Measurements from ENCODE around the gene C6orf15.

The C6orf15 gene

DNA sequence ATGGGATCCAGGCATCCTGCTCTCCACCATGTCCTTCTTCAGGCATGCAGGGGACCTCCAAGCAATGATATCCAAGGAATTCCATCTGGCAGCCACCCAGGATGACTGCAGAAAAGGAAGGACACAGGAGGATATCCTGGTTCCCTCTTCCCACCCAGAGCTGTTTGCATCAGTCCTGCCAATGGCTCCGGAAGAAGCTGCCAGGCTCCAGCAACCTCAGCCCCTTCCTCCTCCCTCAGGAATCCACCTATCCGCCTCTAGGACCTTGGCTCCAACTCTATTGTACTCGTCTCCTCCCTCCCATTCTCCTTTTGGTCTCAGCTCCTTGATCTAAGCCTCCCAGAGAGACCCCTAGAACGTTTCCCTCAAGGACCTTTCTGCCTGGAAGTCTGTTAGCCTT is 27.2 kb upstream of the C6orf15 start:
- Histone ChIP-seq H3K9me2 (ENCODE audit: low read depth, low read length) (no peaks in the 10 kb centered on the region), H3K27ac (ENCODE audit: low read depth, low read length, poor library complexity, severe bottlenecking) (no peak overlapping the region), H3F3A (ENCODE audit: insufficient read depth, low read length) (no peaks in the 10 kb centered on the region), H3K9me3 (ENCODE audit: low read length) (no peaks in the 10 kb centered on the region), H3K27me3 (ENCODE audit: insufficient read depth, low read length) (0 out of 2 replicates have a peak, but pooled peaks cover 2% of the 10 kb centered on the region), H3K4me3 (ENCODE audit: low read depth, low read length, poor library complexity, severe bottlenecking) (no peak overlapping the region), H3K4me1 (ENCODE audit: insufficient read depth, low read length, severe bottlenecking) (peaks cover 7% of the 10 kb centered on the region), H3K36me3 (ENCODE audit: insufficient read depth, low read length) (peaks cover 19% of the 10 kb centered on the region), H3K4me2 (ENCODE audit: low read length) (no peak overlapping the region), H3K79me2 (ENCODE audit: insufficient read depth, low read length) (no peaks in the 10 kb centered on the region), H4K20me1 (ENCODE audit: insufficient read depth, low read length) (no peaks in the 10 kb centered on the region), H2AFZ (ENCODE audit: low read length) (no peak overlapping the region), H3K9ac (ENCODE audit: low read length) (no peak overlapping the region)
- TF ChIP-seq, protein P1, sequence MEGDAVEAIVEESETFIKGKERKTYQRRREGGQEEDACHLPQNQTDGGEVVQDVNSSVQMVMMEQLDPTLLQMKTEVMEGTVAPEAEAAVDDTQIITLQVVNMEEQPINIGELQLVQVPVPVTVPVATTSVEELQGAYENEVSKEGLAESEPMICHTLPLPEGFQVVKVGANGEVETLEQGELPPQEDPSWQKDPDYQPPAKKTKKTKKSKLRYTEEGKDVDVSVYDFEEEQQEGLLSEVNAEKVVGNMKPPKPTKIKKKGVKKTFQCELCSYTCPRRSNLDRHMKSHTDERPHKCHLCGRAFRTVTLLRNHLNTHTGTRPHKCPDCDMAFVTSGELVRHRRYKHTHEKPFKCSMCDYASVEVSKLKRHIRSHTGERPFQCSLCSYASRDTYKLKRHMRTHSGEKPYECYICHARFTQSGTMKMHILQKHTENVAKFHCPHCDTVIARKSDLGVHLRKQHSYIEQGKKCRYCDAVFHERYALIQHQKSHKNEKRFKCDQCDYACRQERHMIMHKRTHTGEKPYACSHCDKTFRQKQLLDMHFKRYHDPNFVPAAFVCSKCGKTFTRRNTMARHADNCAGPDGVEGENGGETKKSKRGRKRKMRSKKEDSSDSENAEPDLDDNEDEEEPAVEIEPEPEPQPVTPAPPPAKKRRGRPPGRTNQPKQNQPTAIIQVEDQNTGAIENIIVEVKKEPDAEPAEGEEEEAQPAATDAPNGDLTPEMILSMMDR (IDR thresholded peaks at IDR 0.05; ENCODE audit: low read length), result no peak
- TF ChIP-seq EZH2 (IDR thresholded peaks at IDR 0.05; ENCODE audit: borderline replicate concordance, low read length), result no peak

DNA sequence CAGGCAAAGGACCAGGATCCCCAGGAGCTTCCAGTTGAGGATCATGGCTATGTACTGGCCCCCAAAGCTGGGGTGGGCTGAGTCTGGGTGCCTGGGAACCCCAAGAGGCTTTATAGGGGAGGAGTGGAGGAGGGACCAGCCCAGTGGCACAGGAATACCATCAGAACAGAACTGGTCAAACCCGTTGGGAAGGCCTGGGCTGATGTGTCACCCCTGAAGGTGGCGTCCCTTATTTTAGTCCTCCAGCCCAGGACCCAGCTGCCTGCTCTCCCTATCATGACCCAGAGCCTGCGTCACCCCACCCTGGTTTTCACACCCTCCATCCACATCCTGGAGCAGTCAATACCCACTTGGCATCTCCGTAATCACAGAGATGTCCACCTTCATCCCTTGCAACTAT is 26.6 kb upstream of the C6orf15 start, which contains the start of gene PSORS1C2:
Gene PSORS1C2, minus strand, starts transcription at position 85 of the 400 bp plus-strand sequence. Its CDS starts 40 bp downstream, at position 45.
- Histone ChIP-seq H3K4me3 (ENCODE audit: low read depth, low read length, poor library complexity, severe bottlenecking) (peak within 1 kb of the TSS; percentile 42), H3K36me3 (ENCODE audit: insufficient read depth, low read length) (peaks cover 13% of the 10 kb centered on the region), H4K20me1 (ENCODE audit: insufficient read depth, low read length) (no peaks in the 10 kb centered on the region), H3K79me2 (ENCODE audit: insufficient read depth, low read length) (no peaks in the 10 kb centered on the region), H3K27ac (ENCODE audit: low read depth, low read length, poor library complexity, severe bottlenecking) (no peak within 1 kb of the TSS), H3K4me1 (ENCODE audit: insufficient read depth, low read length, severe bottlenecking) (peaks cover 7% of the 10 kb centered on the region), H2AFZ (ENCODE audit: low read length) (no peak within 1 kb of the TSS), H3K27me3 (ENCODE audit: insufficient read depth, low read length) (0 out of 2 replicates have a peak, but pooled peaks cover 3% of the 10 kb centered on the region), H3F3A (ENCODE audit: insufficient read depth, low read length) (no peaks in the 10 kb centered on the region), H3K4me2 (ENCODE audit: low read length) (peak within 1 kb of the TSS; percentile 65), H3K9ac (ENCODE audit: low read length) (peak within 1 kb of the TSS; percentile 11; the same call in 1 of the 2 replicates), H3K9me2 (ENCODE audit: low read depth, low read length) (no peaks in the 10 kb centered on the region), H3K9me3 (ENCODE audit: low read length) (no peaks in the 10 kb centered on the region)
- TF ChIP-seq EZH2 (IDR thresholded peaks at IDR 0.05; ENCODE audit: borderline replicate concordance, low read length), result no peak
- TF ChIP-seq, protein P1 (IDR thresholded peaks at IDR 0.05; ENCODE audit: low read length), result no peak

DNA sequence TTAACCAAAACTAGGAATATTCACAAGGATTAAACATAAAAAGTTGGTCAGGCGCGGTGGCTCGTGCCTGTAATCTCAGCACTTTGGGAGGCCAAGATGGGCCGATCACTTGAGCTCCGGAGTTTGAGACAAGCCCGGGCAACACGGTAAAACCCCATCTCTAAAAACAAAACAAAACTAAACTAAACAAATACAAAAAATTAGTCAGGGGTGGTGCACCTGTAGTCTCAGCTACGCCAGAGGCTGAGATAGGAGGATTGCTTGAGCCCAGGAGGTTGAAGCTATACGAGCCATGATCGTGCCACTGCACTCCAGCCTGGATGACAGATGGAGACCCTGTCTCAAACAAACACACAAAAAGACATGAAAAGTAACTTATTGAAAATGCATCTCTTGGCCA is 23.3 kb upstream of the C6orf15 start:
- Histone ChIP-seq H3K27ac (ENCODE audit: low read depth, low read length, poor library complexity, severe bottlenecking) (no peak overlapping the region), H3K4me3 (ENCODE audit: low read depth, low read length, poor library complexity, severe bottlenecking) (no peak overlapping the region), H3K36me3 (ENCODE audit: insufficient read depth, low read length) (no peaks in the 10 kb centered on the region), H3K9me2 (ENCODE audit: low read depth, low read length) (no peaks in the 10 kb centered on the region), H3K27me3 (ENCODE audit: insufficient read depth, low read length) (0 out of 2 replicates have a peak, but pooled peaks cover 3% of the 10 kb centered on the region), H3K4me2 (ENCODE audit: low read length) (no peak overlapping the region), H2AFZ (ENCODE audit: low read length) (no peak overlapping the region), H4K20me1 (ENCODE audit: insufficient read depth, low read length) (no peaks in the 10 kb centered on the region), H3F3A (ENCODE audit: insufficient read depth, low read length) (no peaks in the 10 kb centered on the region), H3K79me2 (ENCODE audit: insufficient read depth, low read length) (no peaks in the 10 kb centered on the region), H3K4me1 (ENCODE audit: insufficient read depth, low read length, severe bottlenecking) (peaks cover 7% of the 10 kb centered on the region), H3K9ac (ENCODE audit: low read length) (no peak overlapping the region), H3K9me3 (ENCODE audit: low read length) (no peaks in the 10 kb centered on the region)
- TF ChIP-seq, protein P1 (IDR thresholded peaks at IDR 0.05; ENCODE audit: low read length), result no peak
